H9 (cell line): ENCODE results near the gene CREB5. TPM values are rescaled to one million over a fixed set of nuclear protein-coding genes. Genes with fewer than 3 reads are reported as not detected.

ENCODE experiments used
- DNase-seq: peaks from one replicate; pipeline ENCODE4 v3.0.0-alpha.2; 2017
- H2AFZ ChIP-seq: one replicate; pipeline ENCODE4 v1.6.1; 2013; ENCODE audit warnings: mild to moderate bottlenecking, low read length, control low read depth, moderate library complexity
- H2AK5ac ChIP-seq: 2 replicates; pipeline ENCODE4 v1.6.1; 2013; ENCODE audit warnings: low read length, control low read depth, mixed read lengths; ENCODE audit not compliant: insufficient read length
- H2BK120ac ChIP-seq: one replicate; pipeline ENCODE4 v1.6.1; 2013; ENCODE audit warnings: low read depth, mild to moderate bottlenecking, low read length, control low read depth, inconsistent platforms; ENCODE audit not compliant: poor library complexity, severe bottlenecking
- H2BK12ac ChIP-seq: 2 replicates; pipeline ENCODE4 v1.6.1; 2013; ENCODE audit warnings: low read length, control low read depth, mixed read lengths, low read depth; ENCODE audit not compliant: insufficient read length
- H2BK15ac ChIP-seq: 2 replicates; pipeline ENCODE4 v1.6.1; 2013; ENCODE audit warnings: low read depth, low read length, control low read depth
- H2BK20ac ChIP-seq: one replicate; pipeline ENCODE4 v1.6.1; 2013; ENCODE audit warnings: low read depth, mild to moderate bottlenecking, low read length, control low read depth, inconsistent platforms; ENCODE audit not compliant: poor library complexity, severe bottlenecking
- H2BK5ac ChIP-seq: 2 replicates; pipeline ENCODE4 v1.6.1; 2013; ENCODE audit warnings: low read length, control low read depth, mixed read lengths; ENCODE audit not compliant: insufficient read length
- H3K14ac ChIP-seq: 2 replicates; pipeline ENCODE4 v1.6.1; 2013; ENCODE audit warnings: low read length, control low read depth; ENCODE audit not compliant: insufficient read depth
- H3K18ac ChIP-seq: 2 replicates; pipeline ENCODE4 v1.6.1; 2013; ENCODE audit warnings: low read depth, mild to moderate bottlenecking, mixed read lengths, low read length, control low read depth; ENCODE audit not compliant: insufficient read length
- H3K23ac ChIP-seq: 2 replicates; pipeline ENCODE4 v1.6.1; 2013; ENCODE audit warnings: low read length, control low read depth, mixed read lengths, low read depth; ENCODE audit not compliant: insufficient read length
- H3K23me2 ChIP-seq: 2 replicates; pipeline ENCODE4 v1.6.1; 2013; ENCODE audit warnings: low read depth, mild to moderate bottlenecking, mixed read lengths, low read length, control low read depth; ENCODE audit not compliant: insufficient read length, poor library complexity, severe bottlenecking
- H3K27ac ChIP-seq: 2 replicates; pipeline ENCODE4 v1.5.1; 2013; ENCODE audit warnings: low read length, control low read depth, mixed read lengths, low read depth; ENCODE audit not compliant: insufficient read length
- H3K27me3 ChIP-seq: 2 replicates; pipeline ENCODE4 v1.6.1; 2013; ENCODE audit warnings: low read length, control low read depth, inconsistent platforms; ENCODE audit not compliant: insufficient read depth
- H3K4ac ChIP-seq: 2 replicates; pipeline ENCODE4 v1.6.1; 2013; ENCODE audit warnings: low read depth, mild to moderate bottlenecking, control low read depth, inconsistent platforms, low read length, moderate library complexity
- H3K4me1 ChIP-seq: 2 replicates; pipeline ENCODE4 v1.6.1; 2013; ENCODE audit warnings: low read length, control low read depth, inconsistent platforms; ENCODE audit not compliant: insufficient read depth
- H3K4me2 ChIP-seq: 2 replicates; pipeline ENCODE4 v1.6.1; 2013; ENCODE audit warnings: low read length, control low read depth, mixed read lengths; ENCODE audit not compliant: insufficient read length, insufficient read depth
- H3K56ac ChIP-seq: 2 replicates; pipeline ENCODE4 v1.6.1; 2013; ENCODE audit warnings: low read depth, mild to moderate bottlenecking, mixed read lengths, low read length, control low read depth; ENCODE audit not compliant: insufficient read length
- H3K79me1 ChIP-seq: 2 replicates; pipeline ENCODE4 v1.6.1; 2013; ENCODE audit warnings: low read depth, mild to moderate bottlenecking, moderate library complexity, low read length, control low read depth, inconsistent platforms; ENCODE audit not compliant: insufficient read depth, poor library complexity, severe bottlenecking
- H3K79me2 ChIP-seq: 2 replicates; pipeline ENCODE4 v1.6.1; 2013; ENCODE audit warnings: low read length, control low read depth, inconsistent platforms; ENCODE audit not compliant: insufficient read depth
- H3K9ac ChIP-seq: 2 replicates; pipeline ENCODE4 v1.6.1; 2013; ENCODE audit warnings: low read length, control low read depth, mixed read lengths; ENCODE audit not compliant: insufficient read length; ENCODE audit errors: extremely low read depth
- H3K9me3 ChIP-seq: one replicate; pipeline ENCODE4 v1.6.1; 2013; ENCODE audit warnings: low read depth, low read length, inconsistent platforms; ENCODE audit not compliant: control insufficient read depth
- H3T11ph ChIP-seq: one replicate; pipeline ENCODE4 v1.6.1; 2013; ENCODE audit warnings: mild to moderate bottlenecking, low read length, control low read depth, inconsistent platforms
- H4K20me1 ChIP-seq: one replicate; pipeline ENCODE4 v1.6.1; 2013; ENCODE audit not compliant: control insufficient read depth, insufficient read length, insufficient read depth
- H4K5ac ChIP-seq: 2 replicates; pipeline ENCODE4 v1.6.1; 2013; ENCODE audit warnings: low read depth, mild to moderate bottlenecking, mixed read lengths, low read length, control low read depth; ENCODE audit not compliant: insufficient read length
- H4K8ac ChIP-seq: replicated peaks from 2 replicates; pipeline ENCODE4 v1.6.1; 2013; ENCODE audit warnings: low read length, control low read depth, mixed read lengths, low read depth; ENCODE audit not compliant: insufficient read length
- H4K91ac ChIP-seq: 2 replicates; pipeline ENCODE4 v1.6.1; 2013; ENCODE audit warnings: low read depth, mild to moderate bottlenecking, moderate library complexity, mixed read lengths, low read length, control low read depth; ENCODE audit not compliant: insufficient read length
- H3K27ac Mint-ChIP-seq, 3 experiments: 2 replicates in 2 of 3; 3 replicates in 1 of 3; pipeline ENCODE4 v1.8.0; 2020 to 2021; ENCODE audit warnings: mixed read lengths in 3 of 3, mild to moderate bottlenecking in 1 of 3, moderate library complexity in 1 of 3
- H3K27me3 Mint-ChIP-seq: 2 replicates; pipeline ENCODE4 v1.8.0; 2021; ENCODE audit warnings: low read depth, mild to moderate bottlenecking, moderate library complexity, mixed read lengths
- H3K36me3 Mint-ChIP-seq, 3 experiments: 2 replicates in 2 of 3; 3 replicates in 1 of 3; pipeline ENCODE4 v1.8.0; 2020 to 2021; ENCODE audit warnings: low read depth in 3 of 3, mixed read lengths in 3 of 3; ENCODE audit not compliant: insufficient read depth in 1 of 3
- H3K4me1 Mint-ChIP-seq, 2 experiments: 2 replicates each; pipeline ENCODE4 v1.8.0; 2020; ENCODE audit warnings: mixed read lengths in 2 of 2
- H3K4me3 Mint-ChIP-seq, 2 experiments: 2 replicates in 1 of 2; 3 replicates in 1 of 2; pipeline ENCODE4 v1.8.0; 2020 to 2021; ENCODE audit warnings: mild to moderate bottlenecking in 2 of 2, mixed read lengths in 2 of 2, moderate library complexity in 1 of 2
- H3K9me3 Mint-ChIP-seq, 2 experiments: 2 replicates in 1 of 2; 3 replicates in 1 of 2; pipeline ENCODE4 v1.8.0; 2020; ENCODE audit warnings: mild to moderate bottlenecking in 2 of 2, mixed read lengths in 2 of 2, moderate library complexity in 1 of 2
- WGBS: extraction: QIAGEN DNeasy Blood & Tissue Kit; methylation state at CpG from one replicate; pipeline ENCODE4 v1.1.7; 2013; ENCODE audit warnings: missing lambda C conversion rate, low lambda C conversion rate, mixed read lengths; ENCODE audit not compliant: insufficient read length; ENCODE audit errors: extremely low coverage; 5-methylcytosine and 5-hydroxymethylcytosine counted together
- total RNA-seq: library from RNA; stranded (reverse); gene quantifications from 2 replicates; pipeline ENCODE4 v1.2.1, GENCODE V29; 2021
- TF ChIP-seq, protein P1 (sequence below): fragments of 200-600 bp; sonication (generic); conservative IDR thresholded peaks from 3 replicates; pipeline ENCODE4 v1.8.0; 2021; ENCODE audit warnings: antibody characterized with exemption, mild to moderate bottlenecking

The CREB5 gene
- total RNA-seq, 1 experiment from 2014 or later, result 4.0 TPM

DNA sequence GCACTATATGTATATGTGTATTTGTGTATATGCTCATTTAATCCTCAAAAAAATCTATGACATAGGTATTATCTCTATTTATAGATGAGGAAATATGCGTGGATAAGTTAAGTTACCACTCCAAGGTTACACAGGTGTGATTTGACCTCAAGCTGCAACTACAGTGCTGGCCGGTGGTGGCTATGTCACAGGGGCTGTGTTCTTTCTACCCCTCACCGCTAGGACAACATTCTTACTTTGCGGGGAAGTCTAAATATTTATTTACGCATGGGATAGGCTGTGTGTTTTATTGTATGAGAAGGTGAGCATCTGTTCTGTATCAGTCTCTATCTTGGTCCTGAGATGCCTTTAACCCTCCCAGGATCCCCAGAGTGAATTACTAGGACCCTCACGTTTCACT lies 60.0 kb downstream of the CREB5 start:
- Histone ChIP-seq H4K20me1 (no peaks in the 10 kb centered on the region), H2BK120ac (no peak overlapping the region), H3K4me1 (no peaks in the 10 kb centered on the region), H2AK5ac (no peak overlapping the region), H2BK20ac (no peak overlapping the region), H2BK5ac (no peak overlapping the region), H4K8ac (no peak overlapping the region), H3K4ac (no peak overlapping the region), H3K9me3 (no peaks in the 10 kb centered on the region), H4K91ac (no peak overlapping the region), H3K79me2 (no peaks in the 10 kb centered on the region), H2BK15ac (no peak overlapping the region), H3K56ac (no peak overlapping the region), H3K79me1 (no peaks in the 10 kb centered on the region), H3K14ac (no peak overlapping the region), H2AFZ (no peak overlapping the region), H3K4me2 (no peak overlapping the region), H3K23me2 (no peaks in the 10 kb centered on the region), H3K27ac (no peak overlapping the region), H3K9ac (no peak overlapping the region), H2BK12ac (no peak overlapping the region), H4K5ac (no peak overlapping the region), H3K23ac (no peak overlapping the region), H3K27me3 (no peaks in the 10 kb centered on the region), H3K18ac (no peak overlapping the region), H3T11ph (no peak overlapping the region)
- Mint-ChIP-seq H3K27me3 (no peaks in the 10 kb centered on the region; the same call in none of the 2 replicates), H3K27ac (no peak overlapping the region), H3K4me1 (peaks cover 0 to 6% of the 10 kb centered on the region in 2 experiments; a peak in 3 of 4 replicates), H3K36me3 (no peaks in the 10 kb centered on the region), H3K9me3 (no peaks in the 10 kb centered on the region), H3K4me3 (no peak overlapping the region)
- no peak for DNase-seq
- TF ChIP-seq, protein P1, sequence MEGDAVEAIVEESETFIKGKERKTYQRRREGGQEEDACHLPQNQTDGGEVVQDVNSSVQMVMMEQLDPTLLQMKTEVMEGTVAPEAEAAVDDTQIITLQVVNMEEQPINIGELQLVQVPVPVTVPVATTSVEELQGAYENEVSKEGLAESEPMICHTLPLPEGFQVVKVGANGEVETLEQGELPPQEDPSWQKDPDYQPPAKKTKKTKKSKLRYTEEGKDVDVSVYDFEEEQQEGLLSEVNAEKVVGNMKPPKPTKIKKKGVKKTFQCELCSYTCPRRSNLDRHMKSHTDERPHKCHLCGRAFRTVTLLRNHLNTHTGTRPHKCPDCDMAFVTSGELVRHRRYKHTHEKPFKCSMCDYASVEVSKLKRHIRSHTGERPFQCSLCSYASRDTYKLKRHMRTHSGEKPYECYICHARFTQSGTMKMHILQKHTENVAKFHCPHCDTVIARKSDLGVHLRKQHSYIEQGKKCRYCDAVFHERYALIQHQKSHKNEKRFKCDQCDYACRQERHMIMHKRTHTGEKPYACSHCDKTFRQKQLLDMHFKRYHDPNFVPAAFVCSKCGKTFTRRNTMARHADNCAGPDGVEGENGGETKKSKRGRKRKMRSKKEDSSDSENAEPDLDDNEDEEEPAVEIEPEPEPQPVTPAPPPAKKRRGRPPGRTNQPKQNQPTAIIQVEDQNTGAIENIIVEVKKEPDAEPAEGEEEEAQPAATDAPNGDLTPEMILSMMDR, result peak; percentile 31; the same call in 2 of the 3 replicates
- WGBS, result no CpG with 5 or more reads among the region's 6 CpGs
